GM19035 (cell line): Measurements from ENCODE around the gene GATAD2B.
"Not testable (repeated sequence)": the region's sequence is repeated elsewhere in the genome, so short reads cannot be mapped to it uniquely, and the experiment has no call there.

Experiments
- ATAC-seq: cut with Tn5 transposase; IDR thresholded peaks from one replicate; pipeline ENCODE4 v1.9.1; 2021; ENCODE audit not compliant: unreplicated experiment

Gene GATAD2B

DNA sequence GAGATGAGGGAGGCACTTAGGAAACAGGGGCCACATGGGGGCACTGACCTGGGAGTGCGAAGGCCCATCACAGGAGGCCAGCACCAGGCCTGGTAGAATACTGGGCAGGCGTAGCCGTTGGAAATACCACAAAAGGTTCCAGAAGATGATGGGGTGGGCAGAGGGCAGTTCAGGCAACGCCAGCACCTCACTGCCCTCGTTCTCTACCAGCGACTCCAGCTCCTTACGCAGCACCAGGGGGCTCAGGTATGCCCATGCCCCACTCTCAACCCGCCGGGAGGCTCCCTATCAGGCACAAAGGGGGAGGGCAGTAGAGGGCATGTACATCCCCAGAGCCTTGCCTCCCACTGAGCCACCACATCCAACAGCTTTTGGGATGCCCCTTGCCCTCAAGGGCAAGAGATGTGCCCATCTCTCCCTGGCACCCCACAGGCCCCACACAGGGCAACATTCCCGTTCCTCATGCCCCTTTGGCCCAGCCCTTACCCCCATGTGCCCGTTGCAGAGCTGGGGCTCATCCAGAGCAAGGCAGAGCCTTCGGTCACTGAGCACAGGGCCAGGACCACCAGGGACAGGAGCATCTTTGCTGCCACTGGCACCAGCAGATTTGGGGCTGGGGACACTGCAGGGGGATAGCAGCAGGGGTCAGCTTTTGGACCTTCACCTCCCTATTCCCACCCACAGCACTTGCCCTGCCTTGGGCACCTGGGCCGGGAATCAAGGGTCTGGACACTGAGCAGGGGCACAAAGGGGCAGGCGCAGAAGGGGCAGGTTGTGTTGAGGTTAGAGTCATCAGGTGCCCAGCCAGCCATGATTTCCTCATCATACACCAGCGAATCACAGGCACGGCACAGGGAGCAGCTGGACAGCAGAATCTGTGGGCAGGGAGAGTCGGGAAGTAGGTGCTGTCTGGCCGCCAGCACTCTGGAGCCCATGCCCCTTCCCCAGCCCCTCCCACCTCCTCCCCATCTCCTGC is 9.7 kb upstream of the GATAD2B start:
- ATAC-seq: no peak

DNA sequence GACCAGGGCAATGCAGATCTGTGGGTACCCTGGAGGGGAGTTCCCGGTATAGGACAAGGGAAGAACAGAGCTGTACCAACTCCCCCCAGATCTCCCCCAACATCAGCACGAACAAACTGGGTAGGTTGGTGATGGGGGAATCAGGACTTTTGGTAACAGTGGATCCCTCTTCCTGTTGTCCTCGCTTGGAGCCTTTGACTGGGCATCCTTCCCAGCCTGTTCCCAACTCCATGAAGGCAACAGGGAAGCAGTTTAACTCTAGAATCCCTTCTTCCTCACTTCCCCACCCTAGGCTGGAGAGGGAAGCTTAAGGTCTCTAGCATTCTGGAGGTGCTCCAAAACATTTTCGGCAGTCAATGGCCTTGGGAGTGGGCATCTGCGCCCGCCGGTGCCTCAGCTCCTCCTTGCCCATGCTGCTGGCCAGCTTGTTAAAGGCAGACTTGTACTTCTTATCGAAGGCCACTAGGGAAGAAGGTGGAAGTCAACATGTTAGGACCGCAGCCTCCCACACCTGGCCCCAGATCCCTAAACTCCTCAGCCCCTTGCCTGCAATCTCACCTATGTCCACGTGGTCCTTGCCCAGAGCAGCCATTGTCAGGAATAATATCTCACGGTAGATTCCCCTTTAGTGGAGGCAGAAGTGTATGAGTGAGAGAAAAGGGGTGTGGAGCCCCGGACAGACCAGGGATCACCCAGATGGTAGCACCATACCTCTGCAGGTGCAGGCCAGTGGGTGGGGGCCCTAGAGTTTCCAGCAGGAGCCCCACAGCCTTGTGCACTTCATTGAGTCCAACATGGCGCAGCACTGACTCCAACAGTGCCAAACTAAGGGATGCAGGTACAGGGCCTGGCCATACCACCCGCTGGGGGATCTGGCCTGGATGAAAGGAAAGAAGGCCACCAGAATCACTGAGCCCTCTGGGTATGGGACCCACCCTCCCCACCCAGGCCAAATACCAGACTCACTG is 7.5 kb upstream of the GATAD2B start:
- ATAC-seq: no peak

DNA sequence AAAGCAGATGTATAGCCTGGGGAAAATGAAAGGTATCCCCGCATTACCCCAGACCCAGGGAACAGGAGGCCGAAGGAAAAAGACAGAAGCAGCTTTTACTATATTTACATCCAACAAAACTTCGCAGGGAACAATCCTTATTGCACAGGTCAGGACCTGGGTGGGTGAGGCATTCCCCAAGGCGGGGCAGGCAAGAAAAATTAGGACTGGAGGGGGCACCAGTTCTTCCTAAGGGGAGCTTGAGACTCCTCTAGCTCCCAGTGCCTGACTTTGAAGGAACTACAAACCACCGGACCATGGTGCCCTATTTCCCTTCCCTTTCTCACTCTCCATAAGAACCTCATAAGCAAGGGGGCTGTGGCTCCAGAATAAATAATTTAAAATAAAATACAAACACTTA is 6.7 kb upstream of the GATAD2B start:
- no peak for ATAC-seq

DNA sequence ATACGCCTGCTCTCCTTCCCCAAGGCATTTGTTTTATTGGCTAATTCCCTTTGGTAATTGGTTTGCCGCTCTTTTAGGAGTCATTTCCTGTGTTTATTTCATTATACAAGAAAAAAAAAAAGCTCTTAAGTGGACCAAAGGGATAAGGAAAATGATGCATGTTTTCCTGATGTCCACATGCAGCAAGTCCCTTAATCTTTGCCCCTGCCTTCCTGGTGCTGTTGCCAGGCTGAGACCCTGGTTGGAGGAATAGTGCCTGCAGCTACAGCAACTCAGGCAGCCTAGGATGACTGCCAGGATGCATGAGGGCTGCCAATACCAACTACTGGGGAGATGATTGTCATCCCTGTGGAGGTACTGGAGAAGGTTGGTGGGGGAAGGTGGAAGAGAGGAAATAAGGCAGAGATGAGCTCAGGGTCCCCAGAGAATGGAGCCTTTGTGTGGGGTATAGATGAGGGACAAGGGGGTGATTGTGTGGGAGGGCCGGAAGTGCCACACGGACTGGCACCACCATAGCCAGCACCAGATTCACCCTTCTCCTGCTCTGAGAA is 6.1 kb upstream of the GATAD2B start:
- no peak for ATAC-seq

DNA sequence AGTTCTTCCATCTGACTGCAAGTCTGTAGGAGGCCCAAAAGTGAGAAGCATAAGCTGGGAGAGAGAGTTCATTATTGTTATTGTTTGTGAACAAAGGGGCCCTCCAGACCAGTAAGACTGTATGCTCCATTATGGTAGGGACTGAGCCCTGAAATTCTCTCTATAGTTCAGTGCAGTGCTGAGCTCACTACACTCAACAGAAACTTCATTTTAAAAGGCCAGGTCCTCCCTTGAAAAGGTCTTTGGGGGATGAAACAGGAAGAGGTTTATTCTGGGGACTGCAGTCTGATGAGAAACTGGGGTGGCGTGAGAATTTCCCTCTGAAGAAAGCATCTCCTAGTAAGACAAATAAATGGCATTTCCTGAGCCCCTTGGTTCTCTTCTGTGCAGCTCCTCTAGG is 5.5 kb upstream of the GATAD2B start:
- ATAC-seq: no peak

DNA sequence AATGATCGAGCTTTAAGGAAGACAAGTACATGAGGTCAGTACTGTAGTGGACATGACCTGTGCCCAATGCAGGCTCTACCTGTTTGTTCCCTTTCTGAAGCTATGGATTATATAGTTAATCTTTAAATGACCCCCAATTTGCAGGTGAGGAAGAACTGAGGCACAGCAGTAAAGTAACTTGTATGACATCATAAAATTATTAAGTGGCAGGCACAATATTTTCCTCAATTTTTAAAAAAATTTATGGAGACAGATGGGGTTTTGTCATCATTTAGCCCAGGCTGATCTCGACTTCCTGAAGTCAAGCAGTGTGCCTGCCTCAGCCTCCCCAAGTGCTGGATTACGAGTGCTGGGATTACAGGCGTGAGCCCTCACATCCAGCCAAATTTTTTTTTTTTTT is 3.6 kb upstream of the GATAD2B start:
- no peak for ATAC-seq

DNA sequence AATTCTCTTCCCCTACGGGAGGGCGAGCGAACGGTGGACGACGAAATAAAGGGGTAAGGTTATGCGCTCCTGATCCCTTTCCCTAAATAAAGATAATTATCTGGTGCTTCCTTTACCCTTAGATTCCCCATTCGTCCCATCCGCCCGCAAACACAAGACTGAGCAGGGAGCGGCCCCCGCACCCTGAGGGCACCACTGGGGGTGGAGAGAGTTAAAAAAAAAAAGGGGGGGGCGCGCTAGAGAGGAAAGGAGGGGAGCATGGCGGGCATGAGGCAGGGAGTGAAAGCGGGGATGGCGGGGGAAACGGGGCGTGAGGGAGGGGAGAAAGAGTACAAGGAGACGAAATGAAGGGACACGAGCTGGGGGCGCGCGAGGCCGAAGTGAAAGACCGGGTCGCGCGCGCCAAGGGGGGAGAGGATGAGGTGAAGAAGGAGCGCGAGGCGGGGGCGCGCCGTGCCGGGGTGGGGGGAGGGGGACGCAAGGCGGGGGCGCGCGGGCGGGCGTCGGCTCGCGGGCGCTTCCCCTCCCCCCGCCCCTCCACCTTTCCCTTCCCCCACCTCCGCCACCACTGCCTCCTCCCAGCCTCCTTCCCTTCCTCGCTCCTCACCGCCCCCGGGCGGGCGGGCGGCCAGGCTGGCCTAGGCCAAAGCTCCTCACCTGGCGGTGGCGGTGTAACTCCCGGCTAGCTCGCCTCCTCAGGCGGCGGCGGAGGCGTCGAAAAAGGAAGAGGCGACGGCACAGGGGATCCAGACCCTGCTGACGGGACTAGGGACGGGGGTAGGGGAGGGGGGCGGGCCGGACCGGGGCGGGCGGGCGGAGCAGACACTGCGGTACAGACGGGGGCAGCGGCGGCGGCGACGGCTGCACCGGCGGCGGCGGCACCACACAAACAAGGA is 448 bp downstream of the GATAD2B start:
- ATAC-seq: peak; percentile 29

DNA sequence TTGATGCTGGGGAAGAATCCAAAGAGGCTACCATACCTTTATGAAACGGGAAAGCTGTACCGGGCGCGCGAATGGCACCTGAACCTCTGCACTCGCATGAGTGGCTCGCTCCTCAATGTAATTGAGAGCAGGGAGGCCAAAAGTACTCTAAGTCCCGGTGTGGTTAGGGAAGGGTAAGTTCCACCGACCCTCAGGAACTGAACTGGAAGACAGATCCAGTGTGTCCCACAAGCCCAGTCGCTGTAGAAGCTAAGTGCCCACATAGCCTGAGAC is 1.0 kb downstream of the GATAD2B start:
- no peak for ATAC-seq

DNA sequence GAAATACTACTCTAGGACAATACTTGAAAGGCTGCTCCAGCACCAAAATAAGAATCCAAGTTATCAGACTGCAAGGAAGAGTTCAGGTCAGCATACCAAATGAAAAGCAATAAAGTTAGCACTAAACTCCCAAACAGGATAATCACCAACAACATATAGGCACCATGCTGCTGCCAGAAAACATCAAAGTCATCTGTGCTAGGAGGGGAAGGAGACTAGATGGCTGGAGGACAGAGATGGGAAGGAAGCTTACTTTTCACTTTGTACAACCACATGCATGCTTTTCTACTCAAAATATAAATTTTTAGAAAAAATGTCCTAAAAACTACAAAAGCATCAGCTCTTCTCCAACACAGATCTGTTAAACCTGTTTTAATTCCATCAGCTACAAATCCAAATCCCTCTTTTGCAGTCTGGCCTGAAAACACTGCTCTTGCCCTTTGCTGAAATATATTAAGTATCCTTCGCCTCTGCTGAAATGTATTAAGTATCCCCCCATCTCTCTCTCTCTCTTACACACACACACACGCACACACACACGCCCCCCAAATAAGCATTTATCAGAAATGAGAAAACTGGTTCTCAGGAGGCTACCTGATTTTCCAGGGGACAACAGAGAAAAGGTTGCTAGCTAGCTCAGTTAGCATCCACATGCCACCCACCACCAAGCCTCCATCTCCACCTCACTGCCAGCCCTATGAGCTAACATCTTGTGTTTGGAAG is 1.5 kb downstream of the GATAD2B start:
- ATAC-seq: no peak

DNA sequence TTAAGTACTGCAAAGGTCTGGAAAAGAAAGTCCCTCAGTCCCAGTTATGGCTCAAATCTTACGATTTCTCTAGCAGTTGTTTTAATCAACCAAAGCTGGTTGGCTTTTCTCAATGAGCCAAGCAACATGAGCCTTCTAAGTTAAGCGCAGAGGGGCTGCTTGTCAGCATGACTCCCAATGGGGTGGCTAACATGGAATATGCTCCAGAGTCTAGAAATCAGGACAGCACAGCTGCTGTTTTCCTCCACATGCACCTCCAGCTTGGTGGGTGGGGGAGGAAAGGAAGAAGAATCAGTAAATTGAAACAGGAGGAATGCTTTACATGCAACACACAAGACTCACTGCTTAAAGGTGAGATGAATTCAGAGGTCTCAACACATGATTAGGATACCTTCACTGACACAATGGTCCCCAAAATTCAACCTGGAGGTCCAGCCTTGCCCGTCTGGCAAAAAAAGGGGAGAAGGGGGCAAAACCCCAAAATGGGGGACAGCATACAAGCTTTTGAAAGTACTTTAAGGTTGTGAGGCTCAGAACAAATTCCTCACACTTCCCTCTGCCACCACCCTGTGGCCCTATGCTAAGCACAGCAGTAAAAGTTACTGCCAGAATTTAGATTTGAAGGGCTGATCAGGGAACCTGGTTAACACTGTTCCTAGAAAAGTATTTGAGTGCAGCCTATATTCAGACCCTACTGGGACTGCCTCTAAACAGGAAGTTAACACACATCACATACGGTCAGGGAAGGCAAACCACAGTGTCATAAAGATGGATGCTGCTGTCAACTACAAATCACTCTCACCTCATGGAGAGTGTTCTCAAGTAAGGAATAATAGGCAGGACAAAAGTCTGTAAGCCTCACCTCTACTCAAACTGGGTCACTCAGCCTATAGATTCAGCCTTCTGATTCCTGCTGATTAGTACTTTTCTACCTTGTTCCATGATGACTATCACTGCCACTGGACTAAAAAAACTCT is 2.6 kb downstream of the GATAD2B start:
- no peak for ATAC-seq

DNA sequence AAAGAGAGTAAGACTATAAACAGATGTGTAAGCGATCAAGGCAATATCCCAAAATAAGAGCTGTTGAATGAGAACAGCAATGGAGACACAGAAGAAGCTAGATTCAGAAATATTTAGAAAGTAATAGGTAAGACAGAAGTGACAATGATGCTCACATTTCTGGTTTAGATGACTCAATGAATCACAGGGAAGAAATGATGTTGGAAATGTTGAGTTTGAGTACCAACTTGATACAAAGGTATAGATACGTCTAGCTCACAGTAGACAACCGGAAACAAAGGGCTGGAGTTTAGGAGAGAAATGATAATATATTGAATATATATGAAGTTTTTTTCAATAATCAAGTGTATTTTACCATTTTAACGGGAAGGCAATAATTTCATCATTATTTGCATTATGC is 6.5 kb downstream of the GATAD2B start:
- ATAC-seq: no peak

DNA sequence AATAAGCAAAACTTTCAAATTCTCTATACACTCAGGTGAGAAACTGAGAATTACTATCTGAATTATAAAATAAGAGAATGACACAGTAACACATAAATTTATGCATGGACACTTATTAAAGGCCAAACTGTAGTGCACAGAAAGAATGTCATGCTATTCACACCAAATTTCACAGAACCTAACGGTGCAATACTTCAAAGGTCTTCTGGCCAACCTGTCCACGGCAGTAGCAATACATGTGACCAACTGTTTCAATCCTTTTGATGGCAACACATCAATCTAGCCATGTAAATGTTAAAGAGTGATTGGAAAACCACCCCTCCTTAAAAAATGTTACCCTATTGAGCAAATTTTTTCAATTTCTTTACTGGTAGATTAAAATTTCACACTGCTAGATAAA is 10.4 kb downstream of the GATAD2B start:
- no peak for ATAC-seq

DNA sequence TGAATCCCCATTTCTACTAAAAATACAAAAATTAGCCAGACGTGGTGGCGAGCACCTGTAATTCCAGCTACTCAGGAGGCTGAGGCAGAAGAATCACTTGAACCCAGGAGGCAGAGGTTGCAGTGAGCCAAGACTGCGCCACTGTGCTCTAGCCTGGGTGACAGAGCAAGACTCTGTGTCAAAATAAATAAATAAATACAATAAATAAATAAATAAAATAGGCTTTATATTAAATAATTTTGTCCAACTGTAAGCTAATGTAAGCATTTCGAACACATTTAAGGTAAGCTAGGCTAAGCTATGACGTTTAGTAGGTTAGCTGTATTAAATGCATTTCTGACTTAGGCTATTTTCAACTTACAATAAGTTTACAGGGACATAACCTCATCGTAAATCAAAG is 12.2 kb downstream of the GATAD2B start:
- not testable (repeated sequence) for ATAC-seq

DNA sequence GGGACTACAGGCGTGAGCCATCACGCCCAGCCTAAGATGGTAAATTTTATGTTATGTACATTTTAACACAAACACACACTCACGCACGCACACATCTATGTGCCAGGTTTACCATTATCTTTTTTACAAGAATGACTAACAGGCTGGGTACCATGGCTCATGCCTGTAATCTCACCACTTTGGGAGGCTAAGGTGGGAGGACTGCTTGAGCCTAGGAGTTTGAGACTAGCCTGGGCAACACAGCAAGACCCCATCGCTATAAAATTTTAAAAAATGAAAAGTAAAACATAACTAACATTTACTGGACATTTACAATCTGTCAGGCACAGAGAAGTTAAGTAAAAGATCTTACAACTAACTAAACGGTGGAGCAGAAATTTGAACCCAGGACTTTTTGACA is 14.7 kb downstream of the GATAD2B start:
- ATAC-seq: no peak

DNA sequence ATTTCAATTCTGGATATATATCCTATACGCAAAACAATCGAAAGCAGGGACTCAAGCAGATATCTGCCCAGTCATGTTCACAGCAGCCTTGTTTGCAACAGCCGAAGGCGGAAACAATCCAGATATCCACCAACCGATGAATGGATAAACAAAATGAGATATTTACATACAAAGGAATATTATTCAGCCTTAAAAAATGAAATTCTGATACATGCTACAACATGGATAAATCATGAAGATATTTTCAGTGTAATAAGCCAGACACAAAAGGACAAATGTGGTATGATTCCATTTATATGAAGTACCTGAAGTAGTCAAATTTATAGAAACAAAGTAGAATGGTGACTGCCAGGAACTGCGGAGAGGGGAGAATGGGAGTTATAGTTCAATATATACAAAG is 15.6 kb downstream of the GATAD2B start:
- no peak for ATAC-seq

DNA sequence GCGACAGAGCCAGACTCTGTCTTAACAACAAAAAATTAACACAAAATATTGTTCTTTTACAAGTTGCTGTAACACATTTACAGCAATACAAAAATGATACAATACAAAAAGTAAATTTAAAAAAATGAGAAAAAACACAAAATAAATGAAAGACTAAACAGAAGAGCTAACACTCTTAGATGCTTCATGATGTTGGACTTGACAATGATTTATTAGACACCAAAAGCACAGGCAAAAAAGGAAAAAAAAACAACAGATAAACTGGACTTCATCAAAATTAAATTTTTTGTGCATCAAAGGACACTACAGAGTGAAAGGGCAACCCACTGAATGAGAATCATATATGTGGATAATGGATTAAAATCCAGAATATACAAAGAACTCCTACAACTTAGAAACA is 16.4 kb downstream of the GATAD2B start:
- no peak for ATAC-seq

DNA sequence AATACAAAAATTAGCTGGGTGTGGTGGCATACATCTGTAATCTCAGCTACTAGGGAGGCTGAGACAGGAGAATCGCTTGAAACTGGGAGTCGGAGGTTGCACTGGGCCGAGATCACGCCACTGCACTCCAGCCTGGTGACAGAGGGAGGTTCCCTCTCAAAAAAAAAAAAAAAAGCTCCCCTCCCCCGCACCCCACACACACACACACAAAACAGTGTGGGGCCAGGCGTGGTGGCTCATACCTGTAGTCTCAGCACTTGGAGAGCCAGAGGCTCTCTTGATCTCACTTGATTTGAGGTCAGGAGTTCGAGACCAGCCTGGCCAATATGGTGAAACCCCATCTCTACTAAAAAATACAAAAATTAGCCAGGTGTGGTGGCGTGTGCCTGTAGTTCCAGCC is 16.9 kb downstream of the GATAD2B start:
- ATAC-seq: not testable (repeated sequence)

DNA sequence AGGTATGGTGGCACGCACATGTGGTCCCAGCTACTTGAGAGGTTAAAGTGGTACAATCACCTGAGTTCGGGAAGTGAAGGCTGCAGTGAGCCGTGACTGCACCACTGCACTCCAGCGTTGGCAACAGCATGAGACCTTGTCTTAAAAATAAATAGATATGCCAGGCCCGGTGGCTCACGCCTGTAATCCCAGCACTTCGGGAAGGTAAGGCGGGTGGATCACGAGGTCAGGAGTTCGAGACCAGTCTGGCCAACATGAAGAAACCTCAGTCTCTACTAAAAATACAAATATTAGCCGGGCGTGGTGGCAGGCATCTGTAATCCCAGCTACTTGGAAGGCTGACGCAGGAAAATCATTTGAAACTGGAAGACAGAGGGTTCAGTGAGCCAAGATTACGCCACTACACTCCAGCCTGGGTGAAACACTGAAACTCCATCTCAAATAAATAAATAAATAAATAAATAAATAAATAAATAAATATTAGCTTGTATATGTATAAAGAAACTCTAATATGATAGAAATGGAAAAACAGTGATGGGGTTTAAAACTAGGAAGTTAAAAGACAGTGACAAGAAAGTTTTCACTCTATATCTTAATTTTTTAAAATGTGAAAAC is 18.8 kb downstream of the GATAD2B start:
- no peak for ATAC-seq
